Epithelial cell of proximal tubule (primary cell): ENCODE results near the gene SHROOM3. TPM values are rescaled to one million over a fixed set of nuclear protein-coding genes. Genes with fewer than 3 reads are reported as not detected.
A peak's percentile ranks its signal among the peaks of the same experiment; 100 is the strongest.
"Not testable (repeated sequence)": the region's sequence is repeated elsewhere in the genome, so short reads cannot be mapped to it uniquely, and the experiment has no call there.

ENCODE experiments used
- DNase-seq: peaks from one replicate; pipeline ENCODE4 v3.0.0-alpha.2; 2011; ENCODE audit warnings: low read depth
- H3K4me3 ChIP-seq: 2 replicates; pipeline ENCODE4 v1.5.1; 2011; ENCODE audit warnings: low read depth, mild to moderate bottlenecking, low read length
- total RNA-seq: library from RNA; depleted of rRNA; stranded (reverse); fragments of >200 nt; gene quantifications from 2 replicates; pipeline ENCODE4 v1.2.3, GENCODE V29; 2015
- TF ChIP-seq, protein P1 (sequence below): conservative IDR thresholded peaks from 2 replicates; pipeline ENCODE4 v1.5.1; 2012; ENCODE audit warnings: low read depth, mild to moderate bottlenecking, low read length

Gene SHROOM3
- total RNA-seq, 1 donor from 2014 or later: 109 TPM

DNA sequence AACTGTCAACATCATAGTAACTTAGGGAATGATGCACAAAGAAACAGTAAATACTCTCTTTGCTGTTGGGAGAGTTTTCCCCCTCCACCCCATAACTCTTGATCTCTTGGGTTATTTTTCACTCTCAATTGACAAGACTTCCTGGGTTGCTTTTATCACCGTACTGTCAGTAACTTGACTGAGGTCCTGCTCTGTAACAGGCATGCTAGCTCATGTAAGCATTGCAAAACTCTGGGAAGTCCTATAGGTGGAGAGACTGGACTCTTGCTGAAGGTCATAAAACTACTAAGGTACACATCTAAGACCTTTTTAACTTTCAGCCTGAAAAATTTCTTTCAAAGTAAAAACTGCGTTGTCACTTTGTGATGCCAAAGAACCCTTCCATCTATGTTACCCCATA, 10.9 kb downstream of the SHROOM3 start:
- H3K4me3 ChIP-seq: no peak overlapping the region
- no peak for DNase-seq
- TF ChIP-seq, protein P1, sequence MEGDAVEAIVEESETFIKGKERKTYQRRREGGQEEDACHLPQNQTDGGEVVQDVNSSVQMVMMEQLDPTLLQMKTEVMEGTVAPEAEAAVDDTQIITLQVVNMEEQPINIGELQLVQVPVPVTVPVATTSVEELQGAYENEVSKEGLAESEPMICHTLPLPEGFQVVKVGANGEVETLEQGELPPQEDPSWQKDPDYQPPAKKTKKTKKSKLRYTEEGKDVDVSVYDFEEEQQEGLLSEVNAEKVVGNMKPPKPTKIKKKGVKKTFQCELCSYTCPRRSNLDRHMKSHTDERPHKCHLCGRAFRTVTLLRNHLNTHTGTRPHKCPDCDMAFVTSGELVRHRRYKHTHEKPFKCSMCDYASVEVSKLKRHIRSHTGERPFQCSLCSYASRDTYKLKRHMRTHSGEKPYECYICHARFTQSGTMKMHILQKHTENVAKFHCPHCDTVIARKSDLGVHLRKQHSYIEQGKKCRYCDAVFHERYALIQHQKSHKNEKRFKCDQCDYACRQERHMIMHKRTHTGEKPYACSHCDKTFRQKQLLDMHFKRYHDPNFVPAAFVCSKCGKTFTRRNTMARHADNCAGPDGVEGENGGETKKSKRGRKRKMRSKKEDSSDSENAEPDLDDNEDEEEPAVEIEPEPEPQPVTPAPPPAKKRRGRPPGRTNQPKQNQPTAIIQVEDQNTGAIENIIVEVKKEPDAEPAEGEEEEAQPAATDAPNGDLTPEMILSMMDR: no peak

DNA sequence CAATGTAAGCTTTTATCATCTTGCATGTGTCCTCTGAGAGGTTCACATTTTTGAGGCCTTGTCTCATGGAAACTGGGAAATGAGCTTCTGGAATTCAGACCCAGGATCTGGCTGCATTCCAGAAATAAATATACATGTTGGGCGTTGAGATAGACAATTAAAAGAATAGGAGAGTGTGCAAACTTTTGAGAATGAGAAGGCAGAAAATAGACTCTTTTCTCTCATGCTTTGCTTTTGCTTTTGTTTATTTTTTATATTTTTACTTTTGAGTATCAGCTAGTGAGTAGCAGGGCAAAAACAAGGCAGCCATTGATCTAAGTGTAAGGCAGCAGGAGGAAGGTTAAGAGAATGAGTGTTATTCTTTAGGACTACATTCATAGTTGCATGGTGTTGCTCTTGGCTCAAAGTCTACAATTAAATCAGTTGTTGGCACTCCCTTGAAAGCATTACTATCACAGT, 12.4 kb downstream of the SHROOM3 start:
- TF ChIP-seq, protein P1: no peak
- H3K4me3 ChIP-seq: no peak overlapping the region
- no peak for DNase-seq

DNA sequence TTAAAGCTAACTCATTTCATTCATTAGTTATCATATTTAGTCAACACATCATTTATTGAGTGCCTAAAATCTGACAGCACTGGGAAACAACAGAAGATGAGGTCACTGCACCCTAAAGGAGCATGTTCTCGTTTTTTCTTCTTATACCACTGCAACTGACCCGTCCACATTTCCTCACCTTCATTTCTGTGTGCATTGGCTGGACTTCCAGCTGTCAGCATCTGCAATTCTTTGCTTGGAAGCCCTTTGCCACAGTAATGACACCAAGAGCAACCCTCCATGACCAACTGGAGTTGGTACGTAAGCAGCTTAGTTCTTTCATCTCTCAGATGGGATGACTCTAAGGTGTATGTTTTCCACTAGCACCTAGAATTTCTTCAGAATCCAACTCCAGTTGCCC, 13.2 kb downstream of the SHROOM3 start:
- no peak for DNase-seq
- no peak overlapping the region for H3K4me3 ChIP-seq
- TF ChIP-seq, protein P1: no peak

DNA sequence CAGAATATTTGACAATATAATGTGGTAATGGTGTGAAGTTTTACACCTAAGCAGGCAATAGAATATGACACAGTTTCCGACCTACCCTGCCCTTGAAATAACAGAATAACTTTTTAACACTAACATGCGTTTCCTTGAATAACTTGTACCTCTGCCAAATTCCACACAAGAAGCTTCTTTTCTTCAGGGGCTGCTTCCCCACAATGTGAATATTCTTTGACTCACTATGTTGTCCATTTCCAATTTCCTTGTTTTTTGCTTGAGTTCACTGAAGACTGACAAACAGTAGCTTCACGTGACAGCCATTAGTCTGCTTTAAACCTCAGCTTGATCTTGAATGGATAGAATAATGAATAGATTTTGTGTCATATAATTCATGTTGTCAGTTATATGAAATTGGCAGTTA, 14.3 kb downstream of the SHROOM3 start:
- no peak overlapping the region for H3K4me3 ChIP-seq
- DNase-seq: peak; percentile 83
- TF ChIP-seq, protein P1: no peak

DNA sequence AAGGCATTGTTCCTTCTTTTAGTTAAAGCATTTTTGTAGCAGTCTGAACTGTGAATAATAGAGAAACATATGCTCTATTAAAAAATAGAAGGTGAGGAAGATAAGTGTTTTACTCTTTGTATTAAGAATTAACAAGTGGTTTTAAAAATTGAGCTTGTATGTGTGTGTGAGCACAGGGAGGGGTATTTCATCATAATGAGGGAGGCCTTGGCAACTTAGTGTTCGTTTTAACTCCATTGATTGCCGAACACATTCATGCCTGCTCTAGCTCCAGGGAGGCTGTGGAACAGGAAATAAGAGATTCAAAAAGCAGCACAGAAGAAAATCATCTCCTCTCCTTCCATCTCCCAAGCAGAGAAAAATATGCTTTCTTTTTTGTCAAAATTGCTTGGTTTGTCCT, 14.8 kb downstream of the SHROOM3 start:
- no peak overlapping the region for H3K4me3 ChIP-seq
- DNase-seq: no peak
- TF ChIP-seq, protein P1: no peak

DNA sequence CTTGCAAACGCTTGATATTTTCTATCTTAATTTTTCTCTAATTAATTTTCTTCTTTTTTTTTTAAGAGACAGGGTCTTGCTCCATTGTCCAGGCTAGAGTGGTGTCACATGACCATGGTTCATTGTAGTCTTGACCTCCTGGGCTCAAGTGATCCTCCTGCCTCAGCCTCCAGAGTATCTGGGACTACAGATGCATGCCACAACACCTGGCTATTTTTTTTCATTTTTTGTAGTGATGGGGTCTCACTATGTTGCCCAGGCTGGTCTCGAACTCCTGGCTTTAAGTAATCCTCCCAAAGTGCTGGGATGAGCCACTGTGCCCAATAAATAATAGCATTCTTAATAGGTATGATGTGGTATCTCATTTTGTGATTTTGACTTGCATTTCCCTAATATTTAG, 18.2 kb downstream of the SHROOM3 start:
- DNase-seq: no peak
- H3K4me3 ChIP-seq: no peak overlapping the region
- TF ChIP-seq, protein P1: no peak

DNA sequence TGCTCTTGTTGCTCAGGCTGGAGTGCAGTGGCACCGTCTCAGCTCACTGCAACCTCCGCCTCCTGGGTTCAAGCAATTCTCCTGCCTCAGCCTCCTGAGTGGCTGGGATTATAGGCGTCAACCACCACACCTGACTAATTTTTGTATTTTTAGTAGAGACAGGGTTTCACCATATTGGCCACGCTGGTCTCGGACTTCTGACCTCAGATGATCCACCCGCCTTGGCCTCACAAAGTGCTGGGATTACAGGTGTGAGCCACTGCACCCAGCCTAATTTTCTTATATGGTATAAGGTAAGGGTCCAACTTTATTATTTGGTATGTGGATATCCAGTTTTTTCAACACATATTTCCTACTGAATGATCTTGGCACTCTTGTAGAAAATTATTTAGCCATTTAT, 19.0 kb downstream of the SHROOM3 start:
- DNase-seq, H3K4me3 ChIP-seq: not testable (repeated sequence)

DNA sequence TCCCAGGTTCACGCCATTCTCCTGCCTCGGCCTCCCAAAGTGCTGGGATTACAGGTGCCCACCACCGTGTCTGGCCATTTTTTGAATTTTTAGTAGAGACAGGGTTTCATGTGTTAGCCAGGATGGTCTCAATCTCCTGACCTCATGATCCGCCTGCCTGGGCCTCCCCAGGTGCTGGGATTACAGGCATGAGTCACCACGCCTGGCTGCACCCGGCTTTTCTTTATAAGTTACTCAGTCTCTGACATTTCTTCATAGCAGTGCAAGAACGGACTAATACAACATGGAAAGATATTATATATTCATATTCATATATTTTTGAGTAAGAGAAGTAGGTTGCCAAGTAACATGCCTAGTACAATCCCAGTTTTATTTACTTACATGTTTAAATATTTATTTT, 22.9 kb downstream of the SHROOM3 start:
- H3K4me3 ChIP-seq: no peak overlapping the region
- TF ChIP-seq, protein P1: no peak
- DNase-seq: no peak
